Activated CD4-positive, CD25-positive, alpha-beta regulatory T cell treated with anti-CD3 and anti-CD28 coated beads, Interleukin-2, amount 50 U/mL, for 72 hours (primary cell): ENCODE measurements around the gene ODF2.
"Not testable (repeated sequence)": the region's sequence is repeated elsewhere in the genome, so short reads cannot be mapped to it uniquely, and the experiment has no call there.

Experiments used
- DNase-seq: peaks from one replicate; pipeline ENCODE4 v3.0.0; 2021

The ODF2 gene

DNA sequence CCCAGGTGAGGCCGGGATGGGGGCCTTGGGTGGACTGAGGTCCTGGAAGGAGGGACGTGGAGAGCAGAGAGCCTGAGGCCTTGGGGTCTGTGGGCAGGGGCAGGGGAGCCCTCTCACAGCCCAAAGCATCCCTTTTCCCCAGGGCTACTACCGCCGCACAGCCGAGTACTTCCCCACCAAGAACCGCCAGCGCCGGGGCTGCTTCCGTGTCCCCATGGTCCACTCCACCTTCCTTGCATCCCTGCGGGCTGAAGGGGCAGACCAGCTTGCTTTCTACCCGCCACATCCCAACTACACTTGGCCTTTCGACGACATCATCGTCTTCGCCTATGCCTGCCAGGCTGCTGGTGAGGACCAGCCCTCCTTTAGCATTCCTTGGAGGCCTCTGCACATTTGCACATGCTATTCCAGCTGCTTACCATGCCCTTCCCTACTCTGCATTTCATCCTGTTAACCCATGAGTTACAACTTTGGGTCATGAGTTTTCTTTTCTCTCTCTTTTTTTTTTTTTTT, 31.5 kb upstream of the ODF2 start:
- DNase-seq, result no peak

DNA sequence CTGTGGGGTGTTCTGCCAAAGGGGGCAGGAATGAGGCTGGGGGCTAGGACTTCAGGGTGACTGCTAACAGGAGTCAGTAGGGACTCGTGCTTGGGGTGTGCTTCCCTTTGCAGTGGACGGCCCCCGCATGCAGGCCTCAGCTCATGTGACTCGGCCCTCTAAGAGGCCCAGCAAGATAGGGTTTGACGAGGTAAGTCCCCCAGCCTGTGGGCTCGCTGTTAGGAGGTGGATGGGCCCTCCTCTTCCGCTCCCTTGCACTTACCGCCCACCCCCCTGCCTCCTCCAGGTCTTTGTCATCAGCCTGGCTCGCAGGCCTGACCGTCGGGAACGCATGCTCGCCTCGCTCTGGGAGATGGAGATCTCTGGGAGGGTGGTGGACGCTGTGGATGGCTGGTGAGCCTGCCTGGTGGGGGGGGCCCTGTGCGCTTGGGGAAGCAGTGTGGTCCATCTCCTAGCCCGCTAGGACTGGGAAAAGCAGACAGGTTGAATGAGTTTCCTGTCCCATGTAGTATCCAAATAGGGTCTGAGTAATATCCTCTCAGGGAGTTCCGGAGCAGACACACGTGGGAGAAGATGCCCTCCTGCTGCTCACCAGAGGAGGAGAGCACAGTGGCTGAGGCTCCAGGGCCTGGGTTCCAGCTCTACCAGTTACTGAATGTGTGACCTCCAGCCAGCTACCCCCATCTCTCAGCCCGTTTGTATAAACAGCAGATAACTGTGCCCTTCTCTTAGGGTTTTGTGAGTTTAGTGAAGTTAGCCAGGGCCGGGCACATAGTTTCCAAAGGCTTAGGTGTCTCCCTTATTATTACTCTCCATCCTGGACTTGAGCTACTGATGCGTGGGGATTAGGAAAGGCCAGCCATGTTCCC, 26.9 kb upstream of the ODF2 start:
- DNase-seq, result no peak

DNA sequence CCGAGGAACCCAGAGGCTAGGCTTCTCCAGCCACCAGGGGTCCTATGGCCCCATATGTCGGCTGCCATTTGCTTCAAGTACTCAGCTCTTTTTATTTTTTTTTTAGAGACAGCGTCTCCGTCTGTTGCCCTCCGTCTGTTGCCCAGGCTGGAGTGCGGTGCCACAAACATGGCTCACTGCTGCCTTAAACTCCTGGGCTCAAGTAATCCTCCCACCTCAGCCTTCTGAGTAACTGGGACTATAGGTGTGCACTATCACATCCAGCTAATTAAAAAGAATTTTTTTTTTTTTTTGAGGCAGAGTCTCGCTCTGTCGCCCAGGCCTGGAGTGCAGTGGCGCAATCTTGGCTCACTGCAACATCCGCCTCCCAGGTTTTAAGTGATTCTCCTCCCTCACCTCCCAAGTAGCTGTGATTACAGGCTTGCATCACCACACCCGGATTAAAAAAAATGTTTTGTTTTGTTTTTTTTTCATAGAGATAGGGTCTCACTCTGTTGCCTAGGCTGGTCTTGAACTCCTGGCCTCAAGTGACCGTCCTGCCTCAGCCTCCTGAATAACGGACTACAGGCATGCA, 26.2 kb upstream of the ODF2 start:
- DNase-seq, result no peak

DNA sequence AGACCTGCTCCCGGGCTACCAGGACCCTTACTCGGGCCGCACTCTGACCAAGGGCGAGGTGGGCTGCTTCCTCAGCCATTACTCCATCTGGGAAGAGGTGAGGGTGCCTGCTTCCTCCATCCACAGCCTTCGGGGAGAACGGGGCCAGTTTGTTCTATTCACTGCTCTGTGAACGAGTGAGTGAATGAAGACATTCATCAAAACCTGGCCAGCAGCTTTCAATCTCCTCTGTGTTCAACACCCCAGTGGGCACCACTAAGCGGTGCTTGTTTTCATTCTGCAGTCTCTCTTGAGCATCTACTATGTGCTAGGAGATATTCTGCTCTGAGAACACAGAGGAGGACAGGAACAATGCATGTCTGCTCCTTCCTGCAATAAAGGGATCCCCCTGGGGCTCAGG, 24.6 kb upstream of the ODF2 start:
- no peak for DNase-seq

DNA sequence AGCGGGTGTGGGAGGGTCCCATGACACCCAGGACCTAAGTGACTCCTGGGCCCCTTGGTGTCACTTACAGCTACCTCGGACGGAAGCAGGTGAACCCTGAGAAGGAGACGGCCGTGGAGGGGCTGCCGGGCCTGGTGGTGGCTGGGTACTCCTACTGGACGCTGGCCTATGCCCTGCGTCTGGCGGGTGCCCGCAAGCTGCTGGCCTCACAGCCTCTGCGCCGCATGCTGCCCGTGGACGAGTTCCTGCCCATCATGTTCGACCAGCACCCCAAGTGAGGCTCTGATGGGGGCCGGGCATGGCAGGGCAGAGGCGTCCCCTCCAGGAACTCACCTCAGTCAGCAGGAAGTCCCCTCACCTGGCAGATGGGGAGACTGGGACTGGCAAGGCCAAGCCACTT, 21.5 kb upstream of the ODF2 start:
- DNase-seq, result no peak

DNA sequence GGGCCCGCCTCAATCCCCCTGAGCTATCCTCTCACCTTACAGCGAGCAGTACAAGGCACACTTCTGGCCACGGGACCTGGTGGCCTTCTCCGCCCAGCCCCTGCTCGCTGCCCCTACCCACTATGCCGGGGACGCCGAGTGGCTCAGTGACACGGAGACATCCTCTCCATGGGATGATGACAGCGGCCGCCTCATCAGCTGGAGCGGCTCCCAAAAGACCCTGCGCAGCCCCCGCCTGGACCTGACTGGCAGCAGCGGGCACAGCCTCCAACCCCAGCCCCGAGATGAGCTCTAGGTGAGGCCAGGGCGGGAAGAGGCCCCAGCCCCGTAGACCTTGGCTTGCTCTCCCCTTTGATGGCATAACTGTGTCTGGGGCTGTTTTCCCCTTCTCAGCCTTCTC, 20.2 kb upstream of the ODF2 start:
- no peak for DNase-seq

DNA sequence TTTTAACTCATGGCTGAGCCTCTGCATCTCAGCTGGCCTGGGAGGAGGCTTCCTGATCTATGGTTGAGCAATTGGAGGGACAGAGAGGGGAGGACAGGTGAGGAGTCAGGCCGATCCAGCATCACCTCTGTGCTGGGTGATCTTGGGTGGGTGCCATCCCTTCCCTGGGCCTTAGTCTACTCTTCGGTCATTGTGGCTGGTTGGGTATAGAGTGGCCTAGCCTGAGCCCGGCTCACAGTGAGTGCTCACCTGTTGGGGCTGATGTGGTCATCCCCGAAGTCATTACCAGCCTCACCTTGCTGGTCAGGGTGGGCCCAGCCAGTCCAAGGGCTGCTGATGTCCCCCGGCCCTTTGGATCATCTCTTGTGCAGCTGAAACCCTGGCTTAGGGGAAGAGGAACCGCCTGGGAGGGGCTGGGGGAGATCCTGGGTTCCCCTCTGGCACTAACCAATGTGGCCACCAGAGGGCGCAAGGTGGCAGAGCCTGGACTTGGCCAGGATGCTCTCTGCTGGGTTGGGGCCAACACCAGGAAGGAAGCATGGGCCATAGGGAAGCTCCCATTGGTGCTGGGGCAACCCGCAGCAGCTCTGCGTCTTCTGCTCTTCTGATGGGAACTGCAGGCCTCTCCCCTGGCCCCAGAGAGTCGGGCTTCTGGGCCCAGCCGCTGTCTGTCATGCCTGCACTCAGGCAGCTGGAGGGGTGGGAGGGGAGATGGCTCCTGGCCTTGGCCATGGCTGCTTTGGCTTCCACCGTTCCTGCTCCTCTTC, 17.3 kb upstream of the ODF2 start:
- DNase-seq, result peak; percentile 93

DNA sequence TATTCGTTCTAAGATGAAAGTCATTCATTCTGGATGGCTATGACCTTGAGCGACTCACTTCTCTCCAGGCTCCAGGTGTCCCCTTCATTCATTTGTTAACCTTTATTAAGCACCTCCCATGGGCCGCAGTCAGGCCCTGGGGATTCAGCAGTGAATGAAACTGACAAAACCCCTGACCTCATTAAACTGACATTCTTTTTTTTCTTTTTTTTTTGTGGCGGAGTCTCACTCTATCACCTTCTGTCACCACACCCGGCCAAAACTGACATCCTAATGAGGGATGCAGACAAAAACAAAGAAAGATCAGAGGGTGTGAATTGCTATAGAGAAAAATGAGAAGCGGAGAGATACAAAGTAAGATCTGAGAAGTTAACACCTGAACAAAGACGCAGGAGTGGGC, 16.5 kb upstream of the ODF2 start:
- no peak for DNase-seq

DNA sequence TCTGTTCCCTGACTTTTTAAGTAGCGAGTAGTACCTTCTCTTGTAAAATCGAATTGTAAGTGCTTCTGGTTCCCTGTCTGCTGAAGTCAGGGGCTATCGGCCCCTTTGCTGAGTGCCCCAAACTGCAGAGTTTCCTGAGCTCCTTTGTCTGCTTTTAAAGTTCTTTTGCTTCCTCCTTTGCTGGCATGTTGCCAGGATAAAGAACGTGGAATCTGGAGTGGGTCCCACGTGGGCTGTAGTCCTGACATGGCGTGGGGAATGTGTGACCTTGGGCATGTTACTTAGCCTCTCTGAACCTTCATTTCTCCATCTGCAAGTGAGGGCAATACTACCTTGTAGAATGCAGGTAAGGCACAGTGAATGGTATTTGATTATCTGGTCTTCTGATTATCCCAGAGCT, 13.7 kb upstream of the ODF2 start:
- DNase-seq, result no peak

DNA sequence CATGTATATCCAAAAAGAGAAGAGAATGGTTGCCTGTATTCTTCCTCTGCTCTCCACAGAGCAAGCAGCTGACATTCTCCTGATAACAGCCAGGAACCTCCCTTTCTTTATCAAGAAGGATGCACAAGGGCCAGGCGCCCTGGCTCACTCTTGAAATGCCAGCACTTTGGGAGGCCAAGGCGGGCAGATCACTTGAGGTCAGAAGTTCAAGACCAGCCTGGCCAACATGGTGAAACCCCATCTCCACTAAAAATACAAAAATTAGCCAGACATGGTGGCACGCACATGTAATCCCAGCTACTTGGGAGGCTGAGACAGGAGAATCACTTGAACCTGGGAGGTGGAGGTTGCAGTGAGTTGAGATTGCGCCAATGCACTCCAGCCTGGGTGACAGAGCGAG, 9.3 kb upstream of the ODF2 start:
- DNase-seq, result not testable (repeated sequence)

DNA sequence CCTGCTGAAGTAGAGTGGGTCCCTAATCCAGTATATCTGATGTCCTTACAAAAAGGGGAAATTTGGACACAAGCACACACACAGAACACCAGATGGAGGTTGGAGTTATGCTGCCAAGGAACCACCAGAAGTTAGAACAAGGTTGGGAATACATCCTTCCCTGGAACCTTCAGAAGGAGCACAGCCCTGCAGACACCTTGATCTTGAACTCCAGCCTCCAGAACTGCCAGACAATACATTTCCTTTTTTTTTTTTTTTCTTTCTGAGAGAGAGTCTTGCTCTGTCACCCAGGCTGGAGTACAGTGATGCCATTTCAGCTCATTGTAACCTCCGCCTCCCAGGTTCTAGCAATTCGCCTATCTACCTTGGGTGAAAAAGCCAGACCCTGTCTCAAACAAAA, 7.1 kb upstream of the ODF2 start:
- no peak for DNase-seq

DNA sequence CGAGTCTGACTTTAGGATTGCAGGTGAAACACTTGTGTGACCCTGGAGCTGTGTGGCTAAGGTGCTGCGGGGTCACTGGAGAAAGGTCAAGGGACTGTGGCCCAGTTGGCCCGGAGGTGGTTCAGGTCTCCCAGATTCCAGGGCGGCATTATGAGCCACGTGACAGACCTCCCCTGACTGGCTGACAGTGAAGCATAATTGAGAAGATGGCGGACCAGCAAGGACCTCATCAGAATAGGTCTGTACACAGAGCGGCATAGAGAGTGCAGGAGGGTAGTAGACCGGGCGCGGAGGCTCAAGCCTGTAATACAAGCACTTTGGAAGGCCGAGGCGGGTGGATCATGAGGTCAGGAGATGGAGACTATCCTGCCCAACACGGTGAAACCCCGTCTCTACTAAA, 815 bp upstream of the ODF2 start:
- DNase-seq, result no peak

DNA sequence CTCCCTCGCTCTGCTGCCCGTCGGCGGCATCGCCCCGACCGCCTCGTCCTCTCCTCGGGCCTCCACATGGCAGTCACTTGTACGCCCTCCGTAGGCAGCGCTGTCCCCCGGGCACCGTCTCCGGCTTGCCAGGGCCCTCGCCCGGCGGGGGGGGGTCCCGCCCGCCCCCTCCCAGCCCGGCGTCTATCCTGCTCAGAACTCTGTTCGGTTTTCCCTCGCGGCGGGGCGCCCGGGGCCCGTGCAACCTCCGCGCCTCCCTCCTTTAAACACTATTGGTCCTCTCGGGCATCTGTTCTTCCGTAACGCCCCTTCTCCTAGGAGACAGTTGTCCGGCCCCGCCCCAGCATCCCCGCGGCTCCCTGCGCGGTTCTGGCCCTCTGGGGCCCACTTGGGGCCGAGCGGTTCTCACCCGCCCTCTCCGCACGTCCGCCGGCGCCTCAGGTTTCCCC, 831 bp downstream of the ODF2 start:
- DNase-seq, result peak; percentile 69

DNA sequence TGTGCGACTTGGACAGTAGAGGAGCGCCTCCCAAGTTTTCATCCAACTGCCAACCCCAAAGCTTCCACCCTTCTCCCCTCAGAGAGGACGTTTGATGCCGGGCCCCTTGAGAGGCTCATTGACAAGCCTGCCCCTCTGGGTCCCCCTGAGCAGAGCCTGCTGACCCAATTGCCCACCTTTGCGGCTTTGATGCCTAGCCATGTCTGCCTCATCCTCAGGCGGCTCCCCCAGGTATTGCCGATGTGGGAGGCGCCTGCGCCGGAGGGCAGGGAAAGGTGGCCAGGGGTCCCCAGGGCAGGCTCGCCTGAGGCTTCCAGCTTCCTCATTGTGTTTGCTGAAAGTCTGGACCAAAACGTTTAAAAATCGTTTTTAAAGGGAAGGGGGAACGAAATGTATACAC, 1.4 kb downstream of the ODF2 start:
- no peak for DNase-seq

DNA sequence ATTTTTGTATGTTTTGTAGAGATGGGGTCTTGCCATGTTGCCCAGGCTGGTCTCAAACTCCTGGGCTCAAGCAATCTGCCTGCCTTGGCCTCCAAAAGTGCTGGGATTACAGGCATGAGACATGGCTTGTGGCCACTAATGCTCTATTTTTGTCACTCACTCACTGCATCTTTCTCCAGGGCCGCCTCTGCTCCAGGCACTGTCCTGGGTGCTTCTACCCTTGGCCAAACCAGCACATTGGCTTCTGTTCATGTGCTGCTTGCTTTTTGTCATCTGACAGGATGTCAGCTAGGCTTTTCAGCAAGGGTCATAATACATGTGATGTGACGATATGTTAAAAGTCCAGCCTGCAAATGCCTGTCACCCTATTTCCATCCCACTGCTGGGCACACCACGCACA, 3.2 kb downstream of the ODF2 start:
- no peak for DNase-seq

DNA sequence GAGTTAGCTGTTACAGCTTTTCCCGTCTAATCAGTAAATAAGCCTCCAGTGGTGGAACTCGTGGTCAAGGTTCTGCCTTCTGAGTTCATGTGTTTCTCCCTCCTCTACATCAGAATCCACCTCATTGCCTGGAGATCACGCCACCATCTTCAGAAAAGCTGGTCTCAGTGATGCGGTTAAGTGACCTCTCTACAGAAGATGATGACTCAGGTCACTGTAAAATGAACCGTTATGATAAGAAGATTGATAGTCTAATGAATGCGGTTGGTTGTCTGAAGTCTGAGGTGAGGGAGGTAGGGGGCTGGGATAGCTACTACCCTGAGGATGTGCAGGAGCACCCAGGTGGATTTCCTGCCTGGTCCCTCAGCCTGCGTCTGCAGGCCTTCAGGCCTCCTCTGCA, 13.3 kb downstream of the ODF2 start:
- no peak for DNase-seq

DNA sequence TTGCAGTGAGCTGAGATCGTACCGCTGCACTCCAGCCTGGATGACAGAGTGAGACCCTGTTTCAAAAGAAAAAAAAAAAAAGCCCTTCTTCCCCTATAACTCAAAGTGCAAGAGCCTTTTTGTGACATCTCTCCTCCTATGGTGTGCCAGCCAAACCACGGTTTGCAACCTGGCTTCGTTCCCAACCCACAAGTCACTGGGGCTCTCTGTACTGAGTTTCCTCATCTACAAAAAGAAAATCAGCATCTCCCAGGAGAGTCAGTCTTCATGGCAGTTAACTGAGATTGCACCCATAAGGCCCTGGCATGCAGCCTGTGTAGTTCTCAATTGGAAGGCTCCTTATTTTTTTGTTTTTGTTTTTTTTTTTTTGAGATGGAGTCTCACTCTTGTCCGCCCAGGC, 14.8 kb downstream of the ODF2 start:
- DNase-seq, result no peak

DNA sequence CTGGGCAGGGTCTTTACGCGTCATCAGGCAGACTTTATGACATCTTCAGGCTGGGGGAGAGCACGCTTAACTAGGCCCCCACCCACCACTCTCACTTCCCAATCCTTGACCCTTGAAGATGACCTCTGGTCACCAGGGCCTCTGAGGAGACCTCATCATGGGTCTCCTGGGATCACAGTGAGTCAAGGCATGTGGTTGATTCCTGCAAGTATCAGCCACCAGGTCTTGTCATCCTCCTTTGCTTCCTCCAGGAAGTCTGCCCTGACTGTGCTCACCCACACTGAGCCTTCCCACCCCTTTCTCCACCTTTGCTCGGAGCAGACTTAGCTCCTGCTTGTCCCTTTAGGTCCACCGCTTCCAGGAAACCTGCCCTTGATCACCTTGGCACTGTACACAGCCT, 17.3 kb downstream of the ODF2 start:
- DNase-seq, result no peak

DNA sequence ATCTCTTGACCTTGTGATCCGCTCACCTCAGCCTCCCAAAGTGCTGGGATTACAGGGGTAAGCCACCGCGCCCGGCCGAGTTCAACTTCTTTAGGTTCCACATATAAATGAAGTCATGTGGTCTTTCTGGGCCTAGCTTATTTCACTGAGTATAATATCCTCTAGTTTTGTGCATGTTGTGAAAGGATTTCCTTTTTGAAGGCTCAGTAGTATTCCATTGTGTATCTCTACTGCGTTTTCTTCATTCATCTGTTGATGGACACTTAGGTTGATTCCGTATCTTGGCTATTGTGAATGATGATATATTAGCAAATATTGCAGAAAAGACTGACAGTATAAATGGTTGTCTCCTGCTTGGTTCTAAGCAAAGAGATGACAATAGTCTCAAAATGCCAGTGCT, 20.1 kb downstream of the ODF2 start:
- DNase-seq, result no peak

DNA sequence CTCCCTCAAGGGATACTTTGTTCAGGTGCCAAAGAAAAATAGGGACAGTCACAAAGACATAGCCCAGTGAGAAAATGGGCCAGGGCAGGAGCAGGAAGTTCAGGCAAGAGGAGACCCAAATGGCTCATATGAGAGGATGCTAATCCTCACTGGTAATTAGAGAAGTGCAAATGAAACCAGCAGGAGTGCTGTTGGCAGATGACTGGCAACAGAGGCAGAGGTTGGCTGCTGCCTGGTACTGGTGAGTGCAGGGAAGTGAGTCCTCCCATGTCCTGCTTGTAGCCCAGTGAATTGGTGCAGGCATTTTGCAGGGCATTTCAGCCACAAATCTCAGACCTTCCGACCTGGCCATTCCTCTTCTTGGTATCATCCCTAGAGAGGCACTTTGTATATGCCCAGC, 23.5 kb downstream of the ODF2 start:
- no peak for DNase-seq

DNA sequence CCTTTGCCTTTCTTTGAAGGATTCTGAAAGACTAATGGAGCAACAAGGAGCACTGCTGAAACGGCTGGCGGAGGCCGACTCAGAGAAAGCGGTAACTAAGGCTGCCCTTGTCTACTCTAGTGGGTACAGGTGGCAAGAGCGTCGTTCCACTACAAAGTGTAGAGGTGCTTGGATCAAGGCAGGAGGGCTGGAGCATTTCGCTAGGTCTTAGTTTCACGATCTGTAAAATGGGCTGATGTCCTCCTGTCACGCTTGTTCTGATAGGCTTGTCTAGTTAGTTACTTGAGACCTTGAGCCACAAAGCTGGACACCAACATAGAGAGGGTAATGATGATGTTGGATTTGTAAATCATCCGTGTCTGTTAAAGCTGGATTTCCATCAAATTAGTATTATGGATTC, 25.8 kb downstream of the ODF2 start:
- DNase-seq, result no peak

DNA sequence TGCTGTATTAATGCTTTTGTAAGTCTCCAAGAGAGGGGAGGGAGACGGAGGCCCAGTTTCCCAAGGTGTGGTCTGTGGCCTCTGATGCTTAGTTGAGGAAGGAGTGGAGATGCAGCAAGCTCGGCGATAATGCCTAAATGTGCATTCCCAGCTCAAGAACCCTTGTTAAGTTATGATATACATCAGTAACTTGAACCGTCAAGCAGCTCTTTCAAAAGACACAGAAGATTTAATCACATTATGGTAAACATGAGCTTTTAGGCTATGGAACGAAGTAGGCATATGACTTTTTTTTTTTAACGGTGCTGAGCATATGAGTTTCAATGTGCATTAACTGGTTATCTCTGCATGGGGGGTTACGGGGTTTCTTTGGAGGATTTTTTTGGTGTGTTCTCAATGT, 26.4 kb downstream of the ODF2 start:
- DNase-seq, result no peak

DNA sequence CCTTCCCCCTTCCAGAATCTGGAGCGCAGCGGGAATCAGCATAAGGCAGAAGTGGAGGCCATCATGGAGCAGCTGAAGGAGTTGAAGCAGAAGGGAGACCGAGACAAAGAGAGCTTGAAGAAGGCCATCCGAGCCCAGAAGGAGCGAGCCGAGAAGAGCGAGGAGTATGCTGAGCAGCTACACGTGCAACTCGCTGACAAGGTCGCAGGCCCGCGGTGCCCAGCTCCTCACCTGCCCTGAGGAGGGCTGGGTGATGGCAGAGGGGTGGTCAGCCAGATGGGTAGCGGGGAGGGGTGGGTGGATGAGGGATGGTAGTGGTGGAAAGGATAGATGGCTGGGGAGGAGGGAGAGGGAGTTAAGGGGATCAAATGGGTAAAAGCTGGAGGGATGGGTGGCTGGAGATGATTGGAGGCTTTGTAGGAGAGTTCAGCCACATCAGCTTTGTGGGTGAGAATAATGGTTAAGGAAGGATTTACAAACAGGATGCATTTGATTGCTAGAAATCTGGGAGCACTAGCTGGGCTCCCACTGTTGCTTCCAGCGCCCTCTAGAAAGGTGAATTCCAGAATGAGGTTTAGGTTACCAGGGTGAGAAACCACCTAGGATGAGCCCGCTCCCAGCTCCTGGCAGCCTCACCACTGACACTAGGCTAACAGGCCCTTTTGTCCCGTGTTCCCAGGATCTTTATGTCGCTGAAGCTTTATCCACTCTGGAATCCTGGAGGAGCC, 29.0 kb downstream of the ODF2 start:
- no peak for DNase-seq
